ENCODE data around the gene MMP20.

GRCh38 chr11:102583141-102583873, 41.8 kb downstream of the MMP20 start:
- no peak for TF ChIP-seq CTCF (IDR thresholded peaks at IDR 0.05; ENCODE audit: low read depth, low read length)
- TF ChIP-seq MYC (IDR thresholded peaks at IDR 0.05; ENCODE audit: low read depth, low read length): no peak
- TF ChIP-seq MAX (IDR thresholded peaks at IDR 0.05; ENCODE audit: low read depth, low read length): no peak
- no peak for TF ChIP-seq POLR2A (IDR thresholded peaks at IDR 0.05; ENCODE audit: extremely low read depth, insufficient read length)

Data from NB4 (cell line).